Trophoblast cell (in vitro differentiated cells and primary cell): ENCODE data around the gene ENSA.
"Not testable (repeated sequence)": the region's sequence is repeated elsewhere in the genome, so short reads cannot be mapped to it uniquely, and the experiment has no call there.

ENCODE experiments used
- DNase-seq, 2 donors: peaks; one replicate each; pipeline ENCODE4 v3.0.0-alpha.2; 2016
- H2AFZ ChIP-seq: 2 replicates; pipeline ENCODE4 v1.6.1; 2013; ENCODE audit warnings: low read length, moderate library complexity, mild to moderate bottlenecking; ENCODE audit not compliant: insufficient read depth, poor library complexity
- H2AK5ac ChIP-seq: 2 replicates; pipeline ENCODE4 v1.6.1; 2013; ENCODE audit warnings: mild to moderate bottlenecking, low read length
- H2BK120ac ChIP-seq: 2 replicates; pipeline ENCODE4 v1.6.1; 2013; ENCODE audit warnings: low read length, mild to moderate bottlenecking, moderate library complexity; ENCODE audit not compliant: insufficient read depth, poor library complexity
- H2BK12ac ChIP-seq: 2 replicates; pipeline ENCODE4 v1.6.1; 2013; ENCODE audit warnings: mild to moderate bottlenecking, low read length, moderate library complexity
- H2BK5ac ChIP-seq: 2 replicates; pipeline ENCODE4 v1.6.1; 2013; ENCODE audit warnings: low read length, low read depth, moderate library complexity, mild to moderate bottlenecking; ENCODE audit not compliant: poor library complexity
- H3K14ac ChIP-seq: 2 replicates; pipeline ENCODE4 v1.6.1; 2013; ENCODE audit warnings: mild to moderate bottlenecking, low read length
- H3K18ac ChIP-seq: 2 replicates; pipeline ENCODE4 v1.6.1; 2013; ENCODE audit warnings: mild to moderate bottlenecking, low read length
- H3K23ac ChIP-seq: 2 replicates; pipeline ENCODE4 v1.6.1; 2013; ENCODE audit warnings: low read length
- H3K27ac ChIP-seq: 2 replicates; pipeline ENCODE4 v1.5.1; 2013; ENCODE audit warnings: low read depth, mild to moderate bottlenecking, inconsistent platforms, low read length, moderate library complexity
- H3K27me3 ChIP-seq: 2 replicates; pipeline ENCODE4 v1.6.1; 2013; ENCODE audit warnings: inconsistent platforms, mild to moderate bottlenecking, low read length, moderate library complexity; ENCODE audit not compliant: insufficient read depth
- H3K36me3 ChIP-seq, 2 experiments: 1 replicate in 1 of 2; 2 replicates in 1 of 2; pipeline ENCODE4 v1.6.1; 2013; ENCODE audit warnings: low read length in 2 of 2, mild to moderate bottlenecking in 2 of 2, moderate library complexity in 1 of 2; ENCODE audit not compliant: insufficient read depth in 2 of 2, control insufficient read depth in 1 of 2
- H3K4ac ChIP-seq: 2 replicates; pipeline ENCODE4 v1.6.1; 2013; ENCODE audit warnings: low read depth, mild to moderate bottlenecking, low read length, moderate library complexity
- H3K4me1 ChIP-seq, 2 experiments: 1 replicate in 1 of 2; 2 replicates in 1 of 2; pipeline ENCODE4 v1.6.1; 2013; ENCODE audit warnings: low read length in 2 of 2, mild to moderate bottlenecking in 2 of 2, moderate library complexity in 1 of 2; ENCODE audit not compliant: insufficient read depth in 2 of 2, control insufficient read depth in 1 of 2
- H3K4me2 ChIP-seq: 2 replicates; pipeline ENCODE4 v1.6.1; 2013; ENCODE audit warnings: inconsistent platforms, mild to moderate bottlenecking, low read length, moderate library complexity
- H3K4me3 ChIP-seq: 2 replicates; pipeline ENCODE4 v1.5.1; 2013; ENCODE audit warnings: mild to moderate bottlenecking, low read depth, low read length, inconsistent platforms
- H3K79me1 ChIP-seq: one replicate; pipeline ENCODE4 v1.6.1; 2013; ENCODE audit warnings: low read length
- H3K79me2 ChIP-seq: 2 replicates; pipeline ENCODE4 v1.6.1; 2013; ENCODE audit warnings: low read length, mild to moderate bottlenecking; ENCODE audit not compliant: control insufficient read depth, insufficient read depth, poor library complexity
- H3K9ac ChIP-seq: 2 replicates; pipeline ENCODE4 v1.6.1; 2013; ENCODE audit warnings: mild to moderate bottlenecking, low read length
- H3K9me3 ChIP-seq: 2 replicates; pipeline ENCODE4 v1.6.1; 2013; ENCODE audit warnings: low read depth, mild to moderate bottlenecking, control low read depth, inconsistent platforms, low read length; ENCODE audit not compliant: insufficient read depth
- H4K12ac ChIP-seq: 2 replicates; pipeline ENCODE4 v1.6.1; 2013; ENCODE audit warnings: low read depth, mild to moderate bottlenecking, low read length, moderate library complexity
- H4K8ac ChIP-seq: 2 replicates; pipeline ENCODE4 v1.6.1; 2013; ENCODE audit warnings: low read depth, mild to moderate bottlenecking, low read length, moderate library complexity
- H4K91ac ChIP-seq: one replicate; pipeline ENCODE4 v1.6.1; 2013; ENCODE audit warnings: low read depth, mild to moderate bottlenecking, low read length, moderate library complexity
- WGBS: extraction: QIAGEN DNeasy Blood & Tissue Kit; methylation state at CpG from one replicate; pipeline ENCODE4 v1.1.7; 2013; ENCODE audit warnings: missing lambda C conversion rate; ENCODE audit not compliant: insufficient read length, insufficient coverage; ENCODE audit errors: extremely low coverage; 5-methylcytosine and 5-hydroxymethylcytosine counted together

Gene ENSA

DNA sequence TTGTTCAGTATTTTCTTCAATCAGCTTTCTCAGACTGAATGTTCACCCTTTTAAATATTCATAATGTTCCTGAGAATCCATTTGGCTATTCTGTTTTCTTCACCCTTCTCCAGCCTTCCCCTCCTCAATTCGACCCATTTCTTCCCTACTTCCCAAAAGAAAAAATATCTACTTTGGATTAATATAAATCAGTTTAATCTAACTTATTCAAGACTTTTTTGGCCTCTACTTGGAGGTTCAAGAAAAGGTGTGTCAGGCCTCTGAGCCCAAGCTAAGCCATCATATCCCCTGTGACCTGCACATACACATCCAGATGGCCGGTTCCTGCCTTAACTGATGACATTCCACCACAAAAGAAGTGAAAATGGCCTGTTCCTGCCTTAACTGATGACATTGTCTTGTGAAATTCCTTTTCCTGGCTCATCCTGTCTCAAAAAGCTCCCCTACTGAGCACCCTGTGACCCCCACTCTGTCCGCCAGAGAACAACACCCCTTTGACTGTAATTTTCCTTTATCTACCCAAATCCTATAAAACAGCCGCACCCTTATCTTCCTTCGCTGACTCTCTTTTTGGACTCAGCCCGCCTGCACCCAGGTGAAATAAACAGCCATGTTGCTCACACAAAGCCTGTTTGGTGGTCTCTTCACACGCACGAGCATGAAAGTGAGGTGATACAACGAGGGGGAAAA is 11.9 kb upstream of the ENSA start:
- H2AFZ ChIP-seq, H3K36me3 ChIP-seq, H3K23ac ChIP-seq, H3K9me3 ChIP-seq, H2BK12ac ChIP-seq, H3K9ac ChIP-seq, H4K8ac ChIP-seq, H3K27me3 ChIP-seq, H2BK5ac ChIP-seq, H3K79me2 ChIP-seq, H3K14ac ChIP-seq, H3K4me2 ChIP-seq, H3K27ac ChIP-seq, H4K91ac ChIP-seq, H3K4me1 ChIP-seq, H3K4ac ChIP-seq, H3K4me3 ChIP-seq, H3K79me1 ChIP-seq, H3K18ac ChIP-seq, H2AK5ac ChIP-seq, H4K12ac ChIP-seq, DNase-seq, H2BK120ac ChIP-seq: not testable (repeated sequence)
- 100% methylated on average over 1 of the region's 9 CpGs for WGBS

DNA sequence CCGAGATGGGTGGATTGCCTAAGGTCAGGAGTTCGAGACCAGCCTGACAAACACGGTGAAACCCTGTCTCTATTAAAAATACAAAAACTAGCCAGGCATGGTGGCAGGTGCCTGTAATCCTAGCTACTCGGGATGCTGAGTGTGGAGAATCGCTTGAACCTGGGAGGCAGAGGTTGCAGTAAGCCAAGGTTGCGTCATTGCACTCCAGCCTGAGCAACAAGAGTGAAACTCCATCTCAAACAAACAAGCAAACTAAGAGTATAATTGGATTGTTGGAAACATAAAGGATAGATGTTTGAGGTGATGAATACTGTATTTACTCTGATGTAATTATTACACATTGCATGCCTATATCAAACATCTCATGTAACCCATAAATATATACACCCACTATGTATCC is 9.0 kb upstream of the ENSA start:
- H3K27ac ChIP-seq, H3K4me1 ChIP-seq, H3K79me2 ChIP-seq, H4K91ac ChIP-seq, H3K14ac ChIP-seq, H3K79me1 ChIP-seq, H3K27me3 ChIP-seq, H3K9ac ChIP-seq, H4K8ac ChIP-seq, H4K12ac ChIP-seq, H2BK120ac ChIP-seq, H2AK5ac ChIP-seq, H3K18ac ChIP-seq, H2BK5ac ChIP-seq, H3K4me3 ChIP-seq, H3K23ac ChIP-seq, H3K4me2 ChIP-seq, DNase-seq, H3K9me3 ChIP-seq, H2BK12ac ChIP-seq, H3K4ac ChIP-seq, H2AFZ ChIP-seq, H3K36me3 ChIP-seq: not testable (repeated sequence)
- WGBS: no CpG with 5 or more reads among the region's 6 CpGs

- 100% methylated on average over 1 of the region's 17 CpGs for WGBS
- H3K36me3 ChIP-seq: not testable (repeated sequence)
These were observed 5.6 kb upstream of the ENSA start for GRCh38 chr1:150634839-150635622.

GRCh38 chr1:150628766-150629114 is 672 bp downstream of the ENSA start:
- Histone ChIP-seq H2BK12ac (no peak overlapping the region), H3K23ac (no peak overlapping the region)
- no CpG with 5 or more reads among the region's 9 CpGs for WGBS

More at GRCh38 chr1:150634839-150635622, 5.6 kb upstream of the ENSA start:
- H3K4me2 ChIP-seq, H3K14ac ChIP-seq, H3K18ac ChIP-seq, H2AFZ ChIP-seq, H2BK120ac ChIP-seq, H3K79me2 ChIP-seq, H3K9me3 ChIP-seq, H3K4ac ChIP-seq, H2BK5ac ChIP-seq, H3K79me1 ChIP-seq, H4K12ac ChIP-seq, H3K23ac ChIP-seq, H3K27ac ChIP-seq, H2AK5ac ChIP-seq, H3K27me3 ChIP-seq, H4K8ac ChIP-seq, H3K4me1 ChIP-seq, H3K9ac ChIP-seq, H3K4me3 ChIP-seq, H2BK12ac ChIP-seq, H4K91ac ChIP-seq: not testable (repeated sequence)
- DNase-seq: peak; percentile 79 to 88

More at GRCh38 chr1:150628766-150629114, 672 bp downstream of the ENSA start:
- Histone ChIP-seq H4K91ac (no peak overlapping the region), H3K9me3 (no peaks in the 10 kb centered on the region), H3K27me3 (no peaks in the 10 kb centered on the region), H3K4me2 (peak overlapping the region; percentile 95), H4K8ac (no peak overlapping the region), H3K79me2 (peaks cover 9% of the 10 kb centered on the region), H2BK5ac (no peak overlapping the region), H3K4me3 (peak overlapping the region; percentile 76), H3K14ac (no peak overlapping the region), H3K18ac (no peak overlapping the region), H3K4ac (peak overlapping the region; percentile 90), H3K9ac (no peak overlapping the region), H2AK5ac (no peak overlapping the region), H4K12ac (no peak overlapping the region), H3K36me3 (peaks cover 8 to 22% of the 10 kb centered on the region in 2 experiments), H3K79me1 (peaks cover 4% of the 10 kb centered on the region), H2BK120ac (no peak overlapping the region), H3K4me1 (peaks cover 9 to 12% of the 10 kb centered on the region in 2 experiments), H3K27ac (no peak overlapping the region), H2AFZ (no peak overlapping the region)
- no peak for DNase-seq
